GM19324 (cell line): ENCODE measurements around the gene CFDP1.

Source experiments
- ATAC-seq: cut with Tn5 transposase; IDR thresholded peaks from one replicate; pipeline ENCODE4 v1.9.1; 2021; ENCODE audit warnings: mild to moderate bottlenecking, moderate library complexity; ENCODE audit not compliant: unreplicated experiment, low FRiP score

The CFDP1 gene

DNA sequence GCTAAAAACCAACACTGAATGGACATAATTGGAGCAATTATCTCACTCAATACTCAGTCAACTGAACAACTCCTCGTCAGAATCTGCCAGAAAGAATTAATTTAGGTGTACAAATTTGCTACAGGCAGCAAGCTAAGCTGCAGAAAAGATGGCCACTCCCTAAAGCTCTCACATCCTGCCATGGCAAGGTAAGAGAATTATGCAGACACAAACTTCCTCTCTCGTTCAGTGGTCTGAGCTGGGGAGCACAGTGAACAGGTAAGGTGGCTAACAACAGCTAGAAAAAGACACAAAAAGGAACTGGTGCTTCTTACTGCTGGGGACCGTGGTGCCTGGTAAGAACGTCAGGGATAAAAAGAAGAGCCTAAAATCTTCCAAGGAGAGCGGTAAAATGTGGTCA is 107.0 kb downstream of the CFDP1 start:
- ATAC-seq = no peak

DNA sequence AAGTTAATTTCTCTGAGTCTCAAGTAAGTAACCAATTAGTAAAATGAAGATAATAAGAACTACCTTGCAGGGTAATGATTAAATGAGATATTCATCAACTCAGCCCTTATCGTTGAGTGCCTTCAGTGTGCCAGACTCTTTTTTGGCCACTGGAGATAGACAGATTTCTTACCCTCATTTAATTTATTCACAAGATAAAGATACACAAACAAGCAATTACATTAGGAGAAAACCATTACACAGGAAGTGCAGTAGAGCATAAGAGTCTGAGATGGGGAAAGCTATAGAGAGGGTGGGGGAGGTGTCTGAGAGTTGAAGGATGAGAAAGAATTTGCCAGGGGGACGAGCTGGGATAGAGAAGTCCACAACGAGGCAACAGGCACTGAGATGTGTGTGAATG is 109.4 kb downstream of the CFDP1 start:
- no peak for ATAC-seq

DNA sequence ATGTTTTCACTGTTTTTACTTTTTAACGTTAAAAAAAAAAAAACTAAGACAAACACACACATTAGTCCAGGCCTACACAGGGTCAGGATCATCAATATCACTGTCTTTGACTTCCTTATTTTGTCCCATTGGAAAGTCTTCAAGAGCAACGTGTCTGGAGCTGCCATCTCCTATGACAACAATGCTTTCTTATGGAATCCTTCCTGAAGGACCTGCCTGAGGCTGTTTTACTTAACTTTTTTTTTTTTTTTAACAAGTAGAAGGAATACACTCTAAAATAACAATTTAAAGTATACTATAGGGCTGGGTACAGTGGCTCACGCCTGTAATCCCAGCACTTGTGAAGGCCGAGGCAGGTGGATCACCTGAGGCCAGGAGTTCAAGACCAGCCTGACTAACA is 110.1 kb downstream of the CFDP1 start:
- no peak for ATAC-seq

DNA sequence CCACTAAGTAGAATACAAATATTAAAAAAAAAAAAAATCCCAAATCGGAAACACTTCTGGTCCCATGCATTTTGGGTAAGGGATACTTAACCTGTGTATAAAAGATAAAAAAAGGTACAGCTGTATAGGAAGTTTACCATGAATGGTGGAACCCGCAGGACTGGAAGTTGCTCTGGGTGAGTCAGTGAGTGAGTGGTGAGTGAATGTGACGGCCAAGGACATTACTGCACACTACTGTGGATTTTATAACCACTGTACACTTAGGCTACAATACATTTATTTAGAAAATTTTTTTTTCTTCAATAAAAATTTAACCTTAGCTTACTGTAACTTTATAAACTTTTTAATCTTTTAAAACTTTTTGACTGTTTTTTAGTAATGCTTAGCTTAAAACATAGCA is 110.6 kb downstream of the CFDP1 start:
- ATAC-seq = no peak

DNA sequence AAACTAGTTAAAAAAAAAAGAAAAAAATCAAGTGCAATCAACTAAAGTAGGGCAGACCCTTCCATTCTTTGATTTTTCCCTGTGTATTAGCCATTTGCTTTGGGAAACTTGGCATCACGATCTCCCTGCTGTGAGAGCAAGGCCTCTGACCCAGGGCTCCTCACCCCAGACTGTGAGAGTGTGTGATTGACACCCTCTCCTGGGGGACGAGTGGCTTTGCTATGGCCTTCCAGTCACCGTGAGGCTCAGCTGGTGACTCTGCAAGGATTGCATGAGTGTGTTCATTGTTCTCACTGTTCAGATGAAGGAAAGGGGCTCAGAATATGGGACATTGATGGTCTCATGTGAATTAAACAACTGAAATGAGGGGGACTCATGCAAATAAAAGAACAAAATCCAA is 112.9 kb downstream of the CFDP1 start:
- peak; percentile 22 for ATAC-seq

DNA sequence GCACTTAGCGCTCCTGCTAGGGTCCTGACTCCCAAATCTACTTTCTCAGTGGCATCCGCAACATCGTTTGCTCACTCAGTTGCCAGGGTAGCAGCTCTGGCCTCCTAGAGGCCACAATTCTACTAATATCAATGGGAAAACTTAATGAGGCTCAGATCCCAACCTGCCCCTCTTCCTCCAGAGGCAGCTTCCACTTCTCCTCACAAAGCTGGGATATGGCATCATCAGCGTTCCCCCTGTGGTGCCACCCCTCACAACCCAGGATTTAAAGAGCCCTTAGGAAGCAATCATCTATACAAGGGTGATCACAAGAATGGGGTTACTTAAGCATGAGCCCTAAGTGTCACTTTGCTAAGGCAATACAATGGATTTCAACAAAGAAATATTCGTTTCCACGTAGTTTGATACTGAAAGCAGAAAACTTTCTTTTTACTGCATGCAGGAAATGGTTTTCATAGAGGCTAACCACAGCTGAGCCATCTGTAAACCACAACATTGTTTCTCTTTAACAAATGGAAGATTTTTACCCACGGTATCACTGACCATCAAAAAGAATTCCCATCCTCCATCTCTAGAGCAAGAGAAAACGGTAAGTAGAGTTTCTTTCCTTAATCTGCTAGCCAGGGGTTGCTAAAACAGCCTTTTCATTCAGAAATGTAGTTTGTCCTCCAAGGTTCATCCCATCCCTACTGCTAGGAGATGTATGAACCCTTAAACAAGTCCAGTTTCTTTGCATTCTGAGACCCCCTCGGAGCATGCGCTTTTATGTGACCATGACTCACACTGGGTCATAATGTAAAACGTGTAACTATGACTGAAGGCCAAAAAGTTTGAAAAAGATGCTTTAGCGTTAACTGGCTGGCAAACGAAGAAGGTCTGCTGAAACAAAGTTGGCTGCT is 113.5 kb downstream of the CFDP1 start:
- peak; percentile 82 for ATAC-seq

DNA sequence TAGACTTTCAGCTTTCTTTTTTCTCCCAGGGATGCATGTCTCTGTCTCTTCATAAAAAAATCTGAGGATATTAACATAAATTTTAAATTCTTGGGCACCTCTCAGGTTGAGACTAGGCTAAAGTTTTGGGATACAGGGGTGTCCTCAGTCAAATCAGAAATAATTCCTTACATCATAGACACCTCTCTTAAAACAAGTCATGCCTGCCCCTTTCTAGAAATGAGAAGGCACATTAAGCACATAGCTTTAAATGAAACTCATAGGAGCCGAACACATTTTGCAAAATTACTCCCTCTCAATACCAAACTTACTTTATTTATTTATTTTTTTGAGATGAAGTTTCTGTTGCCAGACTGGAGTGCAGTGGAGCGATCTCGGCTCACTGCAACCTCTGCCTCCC is 114.6 kb downstream of the CFDP1 start:
- ATAC-seq = no peak

DNA sequence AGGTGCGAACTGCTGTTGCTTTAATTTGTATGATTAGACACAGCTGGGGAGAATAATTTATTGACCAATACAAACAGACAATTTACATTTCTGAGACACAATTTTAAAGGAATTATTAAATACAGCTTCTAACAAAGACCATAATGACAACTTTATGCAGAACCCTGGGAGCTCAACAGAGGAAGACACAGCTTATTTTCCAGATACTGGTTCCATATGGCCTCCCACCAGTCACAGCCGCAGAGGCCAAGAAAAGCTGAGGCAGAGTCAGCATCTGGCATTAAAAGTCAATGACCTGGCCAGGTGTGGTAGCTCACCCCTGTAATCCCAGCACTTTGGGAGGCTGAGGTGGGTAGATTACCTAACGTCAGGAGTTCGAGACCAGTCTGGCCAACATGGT is 115.8 kb downstream of the CFDP1 start:
- ATAC-seq = no peak

DNA sequence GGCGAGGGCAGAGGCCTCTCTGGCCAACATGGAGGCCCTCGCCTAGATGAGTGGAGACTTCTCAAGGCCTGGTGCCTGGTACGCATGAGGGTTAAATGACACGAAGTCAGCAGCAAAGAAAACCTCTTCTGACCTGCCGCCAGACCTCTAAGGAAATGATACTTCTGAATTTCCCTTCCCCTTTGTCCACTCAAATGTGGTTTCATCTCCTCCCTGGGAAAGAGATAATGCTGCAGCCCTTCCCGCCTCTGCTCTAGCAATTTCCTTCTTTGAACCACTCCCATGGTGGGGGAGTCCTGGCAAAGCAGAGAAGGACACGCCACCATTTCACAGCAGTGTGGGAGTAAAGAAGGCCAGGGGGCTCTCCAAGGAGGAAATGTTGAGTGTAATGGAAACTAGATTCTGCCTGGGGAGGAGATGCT is 116.2 kb downstream of the CFDP1 start:
- ATAC-seq = no peak

DNA sequence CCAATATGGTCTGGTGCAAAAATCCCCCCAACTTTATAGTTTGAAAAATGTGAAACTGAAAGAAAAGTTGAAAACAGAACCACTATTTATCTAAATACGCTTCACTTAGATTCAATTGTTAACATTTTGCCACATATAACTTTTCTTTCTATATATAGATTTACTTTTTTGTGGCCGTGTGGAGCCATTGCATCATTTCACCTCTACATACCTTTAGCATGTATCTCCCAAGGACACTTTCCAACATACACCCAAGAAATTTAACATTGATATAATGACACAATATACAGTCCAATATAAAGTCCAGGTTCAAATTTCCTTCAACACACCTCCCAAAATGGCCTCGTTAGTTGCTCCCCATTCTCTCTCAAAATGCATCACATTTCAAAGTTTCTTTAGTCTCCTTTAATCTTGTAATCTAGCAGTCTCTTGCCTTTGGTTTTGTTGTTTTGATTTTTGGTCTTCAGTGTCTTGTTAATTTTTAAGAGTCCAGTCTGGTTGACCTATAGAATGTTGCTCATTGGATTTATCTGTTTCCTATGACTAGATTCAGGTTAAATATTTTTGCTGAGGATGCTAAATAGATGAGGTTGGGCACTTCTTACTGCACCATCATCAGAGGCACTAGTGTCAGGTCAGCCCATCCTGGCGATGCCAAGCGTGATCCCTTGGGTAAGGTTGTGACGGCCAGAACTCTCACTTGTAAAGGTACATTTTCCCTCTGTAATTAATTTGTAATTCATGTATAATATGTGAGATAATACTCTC is 117.6 kb downstream of the CFDP1 start:
- ATAC-seq = no peak

DNA sequence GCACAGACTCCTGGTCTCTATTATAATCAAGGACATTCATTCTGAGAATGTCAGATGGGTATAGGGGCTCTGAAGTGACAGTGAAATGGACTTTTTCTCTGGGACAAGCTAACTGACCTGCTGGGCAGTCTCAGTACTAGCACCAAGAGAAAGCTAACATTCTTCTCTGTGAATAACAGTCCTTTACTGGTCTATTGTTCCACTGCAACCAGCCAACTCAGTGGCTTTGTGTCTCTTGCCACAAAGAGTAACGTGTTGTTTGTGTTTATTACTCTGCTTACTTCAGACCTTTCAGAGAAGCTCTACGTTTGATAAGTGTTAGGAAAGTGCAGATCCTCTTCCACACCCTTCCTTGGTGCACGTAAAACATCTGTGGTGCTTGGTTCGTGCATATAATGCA is 120.4 kb downstream of the CFDP1 start:
- no peak for ATAC-seq

DNA sequence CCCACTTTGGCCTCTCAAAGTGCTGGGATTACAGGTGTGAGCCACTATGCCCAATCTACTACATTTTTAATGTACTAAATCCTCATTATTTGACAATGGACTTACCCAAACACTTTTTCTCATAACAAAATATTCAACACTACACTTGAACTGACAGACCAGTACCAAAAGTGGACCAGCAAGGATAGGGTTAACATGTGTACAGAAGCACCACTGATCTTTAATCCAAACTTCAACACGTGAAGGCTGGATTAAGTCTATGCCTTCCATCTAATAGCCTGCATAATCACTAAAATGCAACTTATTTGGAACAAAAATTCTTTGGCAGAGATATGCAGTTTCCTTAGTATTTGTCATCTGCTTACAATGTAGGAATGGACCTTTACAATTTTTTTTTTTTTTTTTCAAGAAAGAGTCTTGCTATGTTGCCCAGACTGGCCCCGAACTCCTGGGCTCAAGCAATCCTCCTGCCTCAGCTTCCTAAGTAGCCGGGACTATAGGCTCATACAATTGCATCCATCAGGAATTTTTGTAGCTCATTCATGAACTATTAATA is 121.8 kb downstream of the CFDP1 start:
- ATAC-seq = no peak

DNA sequence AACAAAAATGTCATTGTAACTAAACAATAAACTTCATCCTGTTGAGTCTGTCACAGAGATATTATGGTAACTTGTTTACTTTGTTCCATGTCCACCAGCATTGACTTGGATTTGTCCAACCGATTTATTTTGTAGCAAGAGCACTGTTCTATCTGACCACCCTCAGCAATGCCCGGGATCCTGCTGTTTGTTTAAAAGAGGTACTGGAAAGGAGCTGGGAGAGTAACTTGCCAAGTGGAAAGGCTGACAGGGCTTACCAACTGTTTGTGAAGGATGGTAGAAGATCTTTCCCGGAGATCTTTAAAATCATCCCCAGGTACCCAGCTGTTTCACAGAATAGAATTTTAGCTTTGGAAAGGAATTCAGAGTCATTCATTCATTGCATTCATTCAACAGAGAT is 122.8 kb downstream of the CFDP1 start:
- ATAC-seq = no peak

DNA sequence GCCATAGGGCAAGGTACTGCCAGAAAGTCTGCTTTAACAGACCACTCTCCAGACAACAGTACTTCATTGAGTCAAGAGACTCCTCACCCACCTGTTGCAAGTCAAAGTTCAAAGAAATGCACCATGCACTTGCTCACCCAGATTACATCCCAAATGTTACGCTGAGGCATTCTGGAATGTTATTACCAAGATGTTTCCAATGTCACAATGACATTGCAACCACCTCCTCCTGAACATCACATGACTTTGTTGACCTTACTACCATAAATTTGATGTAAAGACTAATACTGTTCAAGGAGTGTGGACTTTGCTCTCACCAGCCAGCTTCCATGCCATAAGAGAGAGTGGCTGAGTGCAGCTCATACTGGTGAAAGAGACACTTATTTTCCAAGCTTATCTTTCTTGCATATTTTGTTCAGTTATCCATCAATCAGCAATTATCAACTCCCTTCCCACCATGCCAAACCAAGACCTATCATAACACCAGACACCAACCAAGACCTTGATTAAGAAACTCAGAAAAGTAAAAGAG is 123.3 kb downstream of the CFDP1 start:
- no peak for ATAC-seq

DNA sequence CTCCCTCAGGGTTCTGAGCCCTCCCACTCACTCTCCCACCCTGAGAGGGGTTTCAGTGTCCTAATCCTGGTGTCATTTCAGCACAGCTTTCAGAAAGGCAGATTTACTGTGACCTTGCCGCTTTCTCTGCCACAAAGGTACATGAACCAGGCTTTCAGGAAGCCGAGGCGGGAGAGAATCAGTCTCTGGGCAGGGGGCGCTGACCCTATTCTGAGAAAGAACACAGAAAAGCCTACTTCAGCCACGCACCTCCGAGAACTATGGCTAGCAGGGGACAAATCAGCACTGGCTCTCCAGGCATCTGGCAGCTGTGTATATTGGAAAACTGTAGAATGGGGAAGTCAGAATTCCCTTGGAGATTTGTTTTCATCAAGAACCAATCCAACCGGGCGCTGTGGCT is 124.1 kb downstream of the CFDP1 start:
- no peak for ATAC-seq

DNA sequence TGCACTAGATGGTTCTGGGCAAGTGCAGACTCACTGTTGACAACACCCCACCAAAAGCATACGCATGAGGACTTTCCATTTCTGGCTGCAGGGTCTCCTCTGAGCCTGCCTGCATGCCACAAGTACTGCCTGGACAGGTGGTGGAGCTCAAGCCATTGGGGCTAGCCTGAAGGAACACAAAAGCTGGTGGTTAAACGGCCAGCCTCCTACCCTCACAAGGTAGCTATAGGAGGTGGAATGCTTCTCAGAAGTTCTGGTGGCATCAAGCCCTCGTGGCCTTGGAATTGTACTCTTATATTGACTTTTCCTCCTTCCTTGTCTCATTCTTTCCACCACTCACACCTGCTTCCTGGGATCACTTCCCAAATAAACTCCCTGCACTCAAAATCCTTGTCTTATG is 125.3 kb downstream of the CFDP1 start:
- ATAC-seq = no peak

DNA sequence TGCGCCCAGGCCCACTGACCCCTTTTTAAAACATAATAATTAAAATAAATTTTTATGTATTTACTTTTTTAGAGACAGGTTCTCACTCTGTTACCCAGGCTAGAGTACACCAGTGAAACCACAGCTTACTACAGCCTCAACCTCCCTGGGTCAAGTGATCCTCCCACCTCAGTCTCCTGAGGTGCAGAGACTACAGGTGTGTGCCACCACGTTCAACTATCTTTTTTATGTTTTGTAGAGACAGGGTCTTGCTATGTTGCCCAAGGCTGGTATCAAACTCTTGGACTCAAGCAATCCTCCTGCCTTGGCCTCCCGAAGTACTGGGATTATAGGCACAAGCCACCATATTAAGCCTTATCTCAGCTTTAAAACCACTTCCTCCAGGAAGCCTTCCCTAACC is 125.8 kb downstream of the CFDP1 start:
- no peak for ATAC-seq

DNA sequence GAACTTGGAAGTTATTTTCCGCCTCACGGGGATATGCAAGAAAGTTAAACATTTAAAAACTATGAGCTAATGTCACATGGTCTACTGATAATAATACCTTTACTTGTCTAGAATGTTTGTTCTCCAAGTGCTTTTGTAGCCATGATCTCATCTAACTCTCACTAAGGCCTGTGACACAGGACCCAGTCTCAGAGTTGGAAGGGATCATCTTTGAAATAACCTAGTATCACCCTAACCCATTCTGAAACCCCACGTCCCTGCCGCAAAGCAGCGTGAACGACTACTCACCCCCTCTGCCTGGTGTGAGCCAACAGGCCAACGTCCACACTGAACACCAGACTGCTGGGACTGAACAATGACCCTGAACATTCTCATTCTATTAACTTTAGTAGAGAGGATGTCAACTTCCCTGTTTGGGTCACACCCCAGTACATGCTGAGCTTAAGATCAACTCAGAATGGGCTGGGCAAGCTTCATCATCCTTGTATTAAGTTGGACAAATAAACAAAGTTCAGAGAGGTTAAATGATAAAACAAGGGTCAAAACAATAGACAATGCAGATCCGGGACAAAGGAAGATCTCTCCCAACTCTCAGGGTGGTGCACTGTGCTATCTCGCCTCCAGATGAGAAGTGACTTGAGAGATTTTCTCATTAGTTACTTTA is 127.1 kb downstream of the CFDP1 start:
- no peak for ATAC-seq

DNA sequence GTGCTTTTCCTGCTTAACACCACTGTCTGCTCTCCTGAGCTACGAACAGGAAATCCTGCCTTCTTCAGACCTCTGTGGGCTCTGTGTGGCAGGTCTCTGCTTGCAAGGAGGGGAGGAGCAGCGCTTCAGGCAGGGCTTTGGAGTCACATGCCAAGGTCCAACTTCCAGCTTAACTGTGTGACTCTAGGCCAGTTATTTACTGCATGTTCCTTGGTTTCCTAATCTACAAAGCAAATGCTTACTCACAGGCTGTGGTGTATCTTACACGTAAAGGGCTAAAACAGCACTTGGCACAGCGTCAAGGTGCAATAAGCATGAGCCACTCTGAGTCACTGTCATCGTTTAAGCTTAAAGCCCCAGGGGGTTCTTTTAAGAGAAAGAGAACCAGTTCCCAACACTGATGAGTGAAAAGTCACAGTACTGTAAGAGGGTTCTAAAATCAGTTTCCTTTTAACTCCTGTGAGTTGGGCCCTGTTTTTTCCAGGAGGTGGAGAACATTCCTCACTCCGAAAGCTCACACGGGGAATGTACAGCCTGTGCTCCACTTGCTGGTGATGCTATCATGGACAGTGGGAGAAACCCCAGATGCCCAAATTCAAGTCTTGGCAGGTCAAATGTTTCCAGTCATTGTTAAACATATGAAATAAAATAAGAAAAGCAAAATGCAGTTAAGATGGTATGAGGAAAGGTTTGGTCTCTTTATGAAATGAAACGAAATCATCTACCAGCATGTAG is 127.8 kb downstream of the CFDP1 start:
- no peak for ATAC-seq
